GM13977 (cell line): ENCODE measurements around the gene GID8.

Experiments used
- DNase-seq: peaks from one replicate; pipeline ENCODE4 v3.0.0; 2012; ENCODE audit warnings: low spot score
- CTCF ChIP-seq: IDR thresholded peaks from 2 replicates; pipeline ENCODE4 v1.5.1; 2012; ENCODE audit warnings: mild to moderate bottlenecking, control low read depth; ENCODE audit not compliant: insufficient read depth; ENCODE audit errors: extremely low read depth, missing control alignments
- in situ Hi-C: fragments of 300-500 bp; cut with MboI; formaldehyde crosslinking; loops from one replicate; pipeline ENCODE4 v1.12.0; 2022; ENCODE audit warnings: low sequenced_read_pairs, low pct_unique_long_range_greater_than_20kb, mixed read lengths, inconsistent platforms; ENCODE audit not compliant: unreplicated experiment

Gene GID8

GRCh38 chr20:62938105-62938888 lies at the start of gene GID8:
Gene GID8 (plus strand): TSS chr20:62938147. CDS start chr20:62941503, 3,356 bp downstream.
- in situ Hi-C loops: no loop called here
- peak; percentile 77 for DNase-seq
- no peak for TF ChIP-seq CTCF

- DNase-seq: no peak
- in situ Hi-C loops: no loop called here
- TF ChIP-seq CTCF: no peak
Measured at GRCh38 chr20:62888406-62888805, 49.5 kb upstream of the GID8 start.

GRCh38 chr20:62888910-62889309 lies 49.0 kb upstream of the GID8 start:
- in situ Hi-C loops: no loop called here
- TF ChIP-seq CTCF: no peak

GRCh38 chr20:62889411-62889810 lies 48.5 kb upstream of the GID8 start:
- in situ Hi-C loops: no loop called here
- no peak for DNase-seq
- TF ChIP-seq CTCF: no peak

More at GRCh38 chr20:62888910-62889309, 49.0 kb upstream of the GID8 start:
- no peak for DNase-seq

DNA sequence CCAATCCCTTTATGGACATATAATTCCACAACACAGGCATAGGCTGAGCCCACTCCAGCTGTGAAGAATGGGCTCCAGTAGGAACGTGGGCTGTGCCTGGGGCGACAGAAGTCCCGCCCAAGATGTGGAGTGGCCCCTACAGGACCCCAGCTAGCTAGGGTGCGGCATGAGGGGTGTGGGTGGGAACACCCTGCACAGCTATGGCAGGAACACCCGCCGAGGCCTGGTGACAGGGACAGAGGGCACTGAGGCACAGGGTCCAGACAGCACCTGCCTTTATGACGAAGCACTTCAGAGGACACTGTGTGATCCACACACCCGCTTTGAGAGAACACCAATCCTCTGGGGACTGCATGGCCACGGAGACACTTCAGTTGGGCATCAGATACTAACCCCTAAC lies 48.1 kb upstream of the GID8 start:
- DNase-seq: no peak
- in situ Hi-C loops: no loop called here
- TF ChIP-seq CTCF: no peak

GRCh38 chr20:62890444-62890843 lies 47.5 kb upstream of the GID8 start:
- no peak for TF ChIP-seq CTCF
- in situ Hi-C loops: no loop called here
- DNase-seq: no peak
